SK-N-SH treated with all-trans-retinoic acid at 6 μM for 48 hours (cell line): Measurements from ENCODE around the gene CSKMT.

Experiments
- ATAC-seq: fragments of 200-7000 bp; cut with Tn5 transposase; 3 replicates; pipeline ENCODE4 v1.9.1; 2020; ENCODE audit warnings: mild to moderate bottlenecking, moderate library complexity
- ARNTL ChIP-seq: fragments of 450-650 bp; formaldehyde crosslinking; IDR thresholded peaks from 2 replicates; pipeline ENCODE4 v1.5.0; 2020; ENCODE audit warnings: low read depth, mild to moderate bottlenecking, moderate library complexity, borderline replicate concordance
- BACH2 ChIP-seq: fragments of 250-450 bp; sonication (Bioruptor Pico); IDR thresholded peaks from 2 replicates; pipeline ENCODE4 v1.9.0; 2021; ENCODE audit warnings: mild to moderate bottlenecking, borderline replicate concordance
- CSDC2 ChIP-seq: fragments of 250-450 bp; sonication (Bioruptor Pico); IDR thresholded peaks from 2 replicates; pipeline ENCODE4 v1.5.0; 2020; ENCODE audit warnings: mild to moderate bottlenecking, moderate library complexity
- ESRRG ChIP-seq: fragments of 250-450 bp; sonication (Bioruptor Pico); IDR thresholded peaks from 2 replicates; pipeline ENCODE4 v1.6.1; 2021; ENCODE audit warnings: mild to moderate bottlenecking
- ISL1 ChIP-seq: fragments of 250-450 bp; sonication (Bioruptor Pico); IDR thresholded peaks from 2 replicates; pipeline ENCODE4 v2.1.2; 2022; ENCODE audit warnings: mild to moderate bottlenecking, moderate library complexity
- OSR1 ChIP-seq: fragments of 250-450 bp; sonication (Bioruptor Pico); IDR thresholded peaks from 2 replicates; pipeline ENCODE4 v1.8.0; 2022; ENCODE audit warnings: moderate library complexity, mild to moderate bottlenecking, inconsistent platforms
- PATZ1 ChIP-seq: fragments of 250-450 bp; sonication (Bioruptor Pico); IDR thresholded peaks from 2 replicates; pipeline ENCODE4 v1.8.0; 2020; ENCODE audit warnings: mild to moderate bottlenecking, moderate library complexity, borderline replicate concordance
- POU6F1 ChIP-seq: fragments of 250-450 bp; sonication (Bioruptor Pico); IDR thresholded peaks from 2 replicates; pipeline ENCODE4 v1.8.0; 2021; ENCODE audit warnings: low read depth, mild to moderate bottlenecking, moderate library complexity, borderline replicate concordance
- PPARA ChIP-seq: fragments of 250-450 bp; sonication (Bioruptor Pico); IDR thresholded peaks from 2 replicates; pipeline ENCODE4 v1.5.0; 2020; ENCODE audit warnings: mild to moderate bottlenecking, borderline replicate concordance
- RARB ChIP-seq: fragments of 250-450 bp; sonication (Bioruptor Pico); IDR thresholded peaks from 2 replicates; pipeline ENCODE4 v1.8.0; 2021; ENCODE audit warnings: mild to moderate bottlenecking, moderate library complexity
- SNAI2 ChIP-seq: fragments of 250-450 bp; sonication (Bioruptor Pico); IDR thresholded peaks from 2 replicates; pipeline ENCODE4 v1.5.0; 2020; ENCODE audit warnings: mild to moderate bottlenecking, moderate library complexity
- TCF4 ChIP-seq: fragments of 250-450 bp; sonication (Bioruptor Pico); IDR thresholded peaks from 2 replicates; pipeline ENCODE4 v1.8.0; 2021; ENCODE audit warnings: mild to moderate bottlenecking, moderate library complexity, borderline replicate concordance
- TOX ChIP-seq: fragments of 250-450 bp; sonication (Bioruptor Pico); IDR thresholded peaks from 2 replicates; pipeline ENCODE4 v1.8.0; 2021; ENCODE audit warnings: mild to moderate bottlenecking, moderate library complexity, borderline replicate concordance
- TSHZ2 ChIP-seq: fragments of 250-450 bp; sonication (Bioruptor Pico); IDR thresholded peaks from 2 replicates; pipeline ENCODE4 v1.5.0; 2020; ENCODE audit warnings: mild to moderate bottlenecking, moderate library complexity
- ZC3H10 ChIP-seq: fragments of 250-450 bp; sonication (Bioruptor Pico); IDR thresholded peaks from 2 replicates; pipeline ENCODE4 v1.5.1; 2021; ENCODE audit warnings: mild to moderate bottlenecking, moderate library complexity
- ZFP3 ChIP-seq: fragments of 250-450 bp; sonication (Bioruptor Pico); IDR thresholded peaks from 2 replicates; pipeline ENCODE4 v1.5.0; 2020; ENCODE audit warnings: mild to moderate bottlenecking, moderate library complexity
- ZFP30 ChIP-seq: fragments of 450-650 bp; formaldehyde crosslinking; IDR thresholded peaks from 2 replicates; pipeline ENCODE4 v1.5.0; 2022; ENCODE audit warnings: mild to moderate bottlenecking, moderate library complexity
- ZNF70 ChIP-seq: fragments of 450-650 bp; formaldehyde crosslinking; IDR thresholded peaks from 2 replicates; pipeline ENCODE4 v1.5.0; 2020; ENCODE audit warnings: mild to moderate bottlenecking, moderate library complexity
- ZNF8 ChIP-seq: fragments of 450-650 bp; formaldehyde crosslinking; IDR thresholded peaks from 2 replicates; pipeline ENCODE4 v1.5.0; 2020; ENCODE audit warnings: mild to moderate bottlenecking, moderate library complexity
- TF ChIP-seq, protein P1 (sequence below): fragments of 250-450 bp; sonication (Bioruptor Pico); IDR thresholded peaks from 2 replicates; pipeline ENCODE4 v1.5.1; 2021; ENCODE audit warnings: mild to moderate bottlenecking, moderate library complexity
- TF ChIP-seq, protein P2 (sequence below): fragments of 250-450 bp; sonication (Bioruptor Pico); IDR thresholded peaks from 2 replicates; pipeline ENCODE4 v1.5.1; 2020; ENCODE audit warnings: low read depth, mild to moderate bottlenecking, moderate library complexity

Gene CSKMT

GRCh38 chr11:62669420-62670161 is 4.5 kb downstream of the CSKMT start:
- ATAC-seq, result no peak
- TF ChIP-seq BACH2 (CRISPR knock-in tag) (no peak), ZNF8 (no peak), SNAI2 (CRISPR knock-in tag) (no peak), TSHZ2 (CRISPR knock-in tag) (no peak), ZFP3 (CRISPR knock-in tag) (no peak), PATZ1 (CRISPR knock-in tag) (no peak), CSDC2 (CRISPR knock-in tag) (no peak), TCF4 (CRISPR knock-in tag) (no peak), ESRRG (CRISPR knock-in tag) (no peak), ISL1 (CRISPR knock-in tag) (no peak), ZC3H10 (CRISPR knock-in tag) (no peak), PPARA (CRISPR knock-in tag) (no peak), ARNTL (CRISPR knock-in tag) (no peak), ZFP30 (CRISPR knock-in tag) (no peak), POU6F1 (CRISPR knock-in tag) (no peak), ZNF70 (no peak)
- TF ChIP-seq, protein P1, sequence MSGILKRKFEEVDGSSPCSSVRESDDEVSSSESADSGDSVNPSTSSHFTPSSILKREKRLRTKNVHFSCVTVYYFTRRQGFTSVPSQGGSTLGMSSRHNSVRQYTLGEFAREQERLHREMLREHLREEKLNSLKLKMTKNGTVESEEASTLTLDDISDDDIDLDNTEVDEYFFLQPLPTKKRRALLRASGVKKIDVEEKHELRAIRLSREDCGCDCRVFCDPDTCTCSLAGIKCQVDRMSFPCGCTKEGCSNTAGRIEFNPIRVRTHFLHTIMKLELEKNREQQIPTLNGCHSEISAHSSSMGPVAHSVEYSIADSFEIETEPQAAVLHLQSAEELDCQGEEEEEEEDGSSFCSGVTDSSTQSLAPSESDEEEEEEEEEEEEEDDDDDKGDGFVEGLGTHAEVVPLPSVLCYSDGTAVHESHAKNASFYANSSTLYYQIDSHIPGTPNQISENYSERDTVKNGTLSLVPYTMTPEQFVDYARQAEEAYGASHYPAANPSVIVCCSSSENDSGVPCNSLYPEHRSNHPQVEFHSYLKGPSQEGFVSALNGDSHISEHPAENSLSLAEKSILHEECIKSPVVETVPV (CRISPR knock-in tag), result no peak
- TF ChIP-seq, protein P2, sequence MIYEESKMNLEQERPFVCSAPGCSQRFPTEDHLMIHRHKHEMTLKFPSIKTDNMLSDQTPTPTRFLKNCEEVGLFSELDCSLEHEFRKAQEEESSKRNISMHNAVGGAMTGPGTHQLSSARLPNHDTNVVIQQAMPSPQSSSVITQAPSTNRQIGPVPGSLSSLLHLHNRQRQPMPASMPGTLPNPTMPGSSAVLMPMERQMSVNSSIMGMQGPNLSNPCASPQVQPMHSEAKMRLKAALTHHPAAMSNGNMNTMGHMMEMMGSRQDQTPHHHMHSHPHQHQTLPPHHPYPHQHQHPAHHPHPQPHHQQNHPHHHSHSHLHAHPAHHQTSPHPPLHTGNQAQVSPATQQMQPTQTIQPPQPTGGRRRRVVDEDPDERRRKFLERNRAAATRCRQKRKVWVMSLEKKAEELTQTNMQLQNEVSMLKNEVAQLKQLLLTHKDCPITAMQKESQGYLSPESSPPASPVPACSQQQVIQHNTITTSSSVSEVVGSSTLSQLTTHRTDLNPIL (CRISPR knock-in tag), result no peak

DNA sequence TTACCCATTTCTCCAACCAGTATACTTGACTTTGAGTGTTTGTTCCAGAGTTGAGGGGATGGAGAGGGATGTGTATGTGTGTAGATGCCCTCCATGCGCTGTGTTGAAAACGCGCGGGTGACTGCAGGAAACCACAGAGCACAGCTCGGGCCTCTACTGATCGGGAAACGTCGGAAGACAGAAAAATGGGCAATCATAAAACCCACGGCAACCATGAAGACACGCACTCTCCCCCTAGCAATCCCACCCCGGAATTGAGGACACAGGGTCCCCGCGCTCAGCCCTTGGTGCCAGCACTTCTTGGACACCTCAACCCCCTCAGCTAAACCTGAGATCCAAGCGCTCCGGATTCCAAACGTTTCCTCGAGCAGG is 6.1 kb downstream of the CSKMT start:
- no peak for TF ChIP-seq TSHZ2 (CRISPR knock-in tag)
- TF ChIP-seq PATZ1 (CRISPR knock-in tag), result no peak
- TF ChIP-seq CSDC2 (CRISPR knock-in tag), result no peak
- no peak for TF ChIP-seq TOX (CRISPR knock-in tag)
- no peak for TF ChIP-seq ZNF8
- no peak for TF ChIP-seq RARB (CRISPR knock-in tag)
- TF ChIP-seq OSR1 (CRISPR knock-in tag), result no peak
- no peak for TF ChIP-seq ISL1 (CRISPR knock-in tag)
- no peak for TF ChIP-seq ARNTL (CRISPR knock-in tag)
- TF ChIP-seq ZFP3 (CRISPR knock-in tag), result no peak
- peak; percentile 41 for ATAC-seq
